ENCODE measurements around the gene SLU7.

SLU7 gene

DNA sequence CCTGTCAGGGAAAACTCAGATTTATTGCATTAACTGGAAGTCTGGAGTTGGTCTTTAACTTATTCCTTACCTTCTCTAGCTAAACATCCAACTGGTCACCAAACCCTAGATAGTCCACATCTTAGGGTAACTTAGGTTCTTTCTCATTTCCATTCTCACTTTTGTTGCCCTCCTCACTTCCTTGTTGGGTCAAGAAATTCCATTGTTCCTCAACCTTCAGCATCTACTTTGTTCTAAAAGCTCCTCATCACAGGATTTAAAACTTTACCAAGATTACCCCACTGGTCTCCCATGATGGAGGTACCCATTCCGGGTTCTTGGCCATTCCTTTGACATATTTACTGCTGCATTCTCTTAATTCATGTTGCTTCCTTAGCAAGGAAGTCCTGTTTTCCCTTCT, 34.9 kb upstream of the SLU7 start:
- Histone ChIP-seq H4K20me1 (ENCODE audit: insufficient read depth, low read length) (no peaks in the 10 kb centered on the region), H3K27ac (ENCODE audit: low read length) (no peak overlapping the region), H3K4me1 (ENCODE audit: low read length) (peaks cover 26% of the 10 kb centered on the region), H2AFZ (ENCODE audit: low read depth, low read length) (no peak overlapping the region), H3K4me2 (ENCODE audit: low read length) (no peak overlapping the region), H3K36me3 (replicated peaks; ENCODE audit: low read depth, low read length) (no peaks in the 10 kb centered on the region), H3K27me3 (ENCODE audit: low read depth, low read length) (no peaks in the 10 kb centered on the region), H3K9ac (ENCODE audit: low read length) (no peak overlapping the region), H3K4me3 (ENCODE audit: low read length) (no peak overlapping the region), H3K9me3 (ENCODE audit: insufficient read depth, low read length) (no peaks in the 10 kb centered on the region), H3K79me2 (ENCODE audit: low read length) (no peaks in the 10 kb centered on the region)
- TF ChIP-seq CTCF (IDR thresholded peaks at IDR 0.05; ENCODE audit: low read depth, low read length) (no peak), EZH2phosphoT487 (IDR thresholded peaks at IDR 0.05; ENCODE audit: low read depth) (no peak)

DNA sequence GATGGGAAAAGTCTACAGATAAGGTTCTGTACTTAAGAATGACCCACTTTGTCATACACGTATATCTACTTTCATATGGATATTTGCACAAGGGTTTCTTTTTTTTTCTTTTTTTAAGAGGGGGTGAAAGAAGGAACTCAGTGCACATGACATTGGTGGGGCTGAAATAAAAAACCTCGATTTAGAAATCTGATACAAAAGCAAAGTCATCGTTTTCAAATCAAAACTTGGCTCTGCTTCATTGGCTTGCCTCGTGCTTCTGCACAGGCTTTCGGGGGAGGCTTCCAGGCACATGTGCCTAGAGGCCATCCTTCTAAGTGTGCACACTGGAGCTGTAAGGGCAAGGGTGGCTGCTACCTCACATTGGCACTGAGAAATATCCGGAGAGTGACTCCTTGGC, 33.9 kb upstream of the SLU7 start:
- Histone ChIP-seq H3K4me1 (ENCODE audit: low read length) (peaks cover 21% of the 10 kb centered on the region), H3K9ac (ENCODE audit: low read length) (no peak overlapping the region), H2AFZ (ENCODE audit: low read depth, low read length) (0 out of 2 replicates have a peak overlapping the region, but pooled peaks have one; percentile 0), H3K27ac (ENCODE audit: low read length) (no peak overlapping the region), H3K4me3 (ENCODE audit: low read length) (no peak overlapping the region), H3K4me2 (ENCODE audit: low read length) (peak overlapping the region; percentile 6), H3K27me3 (ENCODE audit: low read depth, low read length) (no peaks in the 10 kb centered on the region), H3K36me3 (replicated peaks; ENCODE audit: low read depth, low read length) (no peaks in the 10 kb centered on the region), H3K79me2 (ENCODE audit: low read length) (no peaks in the 10 kb centered on the region), H3K9me3 (ENCODE audit: insufficient read depth, low read length) (no peaks in the 10 kb centered on the region), H4K20me1 (ENCODE audit: insufficient read depth, low read length) (no peaks in the 10 kb centered on the region)
- TF ChIP-seq CTCF (IDR thresholded peaks at IDR 0.05; ENCODE audit: low read depth, low read length) (no peak), EZH2phosphoT487 (IDR thresholded peaks at IDR 0.05; ENCODE audit: low read depth) (no peak)

DNA sequence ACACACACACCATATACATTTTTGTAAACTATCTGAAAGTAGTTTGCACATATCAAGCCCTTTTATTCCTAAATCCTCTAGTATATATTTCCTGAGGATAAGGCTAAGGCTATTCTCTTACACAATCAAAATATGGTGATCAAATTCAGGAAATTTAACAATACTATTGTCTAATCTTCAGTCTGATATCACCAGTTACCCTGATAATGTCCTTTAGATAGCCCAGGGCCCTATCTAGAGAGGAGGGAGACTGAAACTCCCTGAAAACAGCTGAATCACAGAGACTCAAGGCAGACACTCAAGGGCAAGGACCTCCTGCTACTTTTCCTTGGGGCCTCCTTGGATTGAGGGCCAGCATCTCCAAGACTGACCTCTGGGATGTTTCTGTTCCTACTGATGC, 33.2 kb upstream of the SLU7 start:
- Histone ChIP-seq H3K9ac (ENCODE audit: low read length) (no peak overlapping the region), H2AFZ (ENCODE audit: low read depth, low read length) (no peak overlapping the region), H4K20me1 (ENCODE audit: insufficient read depth, low read length) (no peaks in the 10 kb centered on the region), H3K9me3 (ENCODE audit: insufficient read depth, low read length) (no peaks in the 10 kb centered on the region), H3K4me1 (ENCODE audit: low read length) (peaks cover 21% of the 10 kb centered on the region), H3K79me2 (ENCODE audit: low read length) (no peaks in the 10 kb centered on the region), H3K27me3 (ENCODE audit: low read depth, low read length) (no peaks in the 10 kb centered on the region), H3K4me2 (ENCODE audit: low read length) (no peak overlapping the region), H3K36me3 (replicated peaks; ENCODE audit: low read depth, low read length) (no peaks in the 10 kb centered on the region), H3K4me3 (ENCODE audit: low read length) (no peak overlapping the region), H3K27ac (ENCODE audit: low read length) (no peak overlapping the region)
- TF ChIP-seq EZH2phosphoT487 (IDR thresholded peaks at IDR 0.05; ENCODE audit: low read depth) (no peak), CTCF (IDR thresholded peaks at IDR 0.05; ENCODE audit: low read depth, low read length) (no peak)

- Histone ChIP-seq H4K20me1 (ENCODE audit: insufficient read depth, low read length) (no peaks in the 10 kb centered on the region), H3K9me3 (ENCODE audit: insufficient read depth, low read length) (no peaks in the 10 kb centered on the region), H3K4me2 (ENCODE audit: low read length) (no peak overlapping the region), H3K79me2 (ENCODE audit: low read length) (no peaks in the 10 kb centered on the region), H3K36me3 (replicated peaks; ENCODE audit: low read depth, low read length) (no peaks in the 10 kb centered on the region), H3K27me3 (ENCODE audit: low read depth, low read length) (no peaks in the 10 kb centered on the region), H3K4me3 (ENCODE audit: low read length) (no peak overlapping the region), H2AFZ (ENCODE audit: low read depth, low read length) (no peak overlapping the region), H3K9ac (ENCODE audit: low read length) (no peak overlapping the region), H3K4me1 (ENCODE audit: low read length) (peaks cover 21% of the 10 kb centered on the region), H3K27ac (ENCODE audit: low read length) (no peak overlapping the region)
- TF ChIP-seq EZH2phosphoT487 (IDR thresholded peaks at IDR 0.05; ENCODE audit: low read depth): no peak
These were observed 32.4 kb upstream of the SLU7 start for GRCh38 chr5:160451281-160451680.
